HG03432 (cell line): Measurements from ENCODE around the gene STUB1.

Experiments used
- ATAC-seq: cut with Tn5 transposase; IDR thresholded peaks from one replicate; pipeline ENCODE4 v1.9.1; 2021; ENCODE audit warnings: mild to moderate bottlenecking, moderate library complexity; ENCODE audit not compliant: unreplicated experiment

STUB1 gene

DNA sequence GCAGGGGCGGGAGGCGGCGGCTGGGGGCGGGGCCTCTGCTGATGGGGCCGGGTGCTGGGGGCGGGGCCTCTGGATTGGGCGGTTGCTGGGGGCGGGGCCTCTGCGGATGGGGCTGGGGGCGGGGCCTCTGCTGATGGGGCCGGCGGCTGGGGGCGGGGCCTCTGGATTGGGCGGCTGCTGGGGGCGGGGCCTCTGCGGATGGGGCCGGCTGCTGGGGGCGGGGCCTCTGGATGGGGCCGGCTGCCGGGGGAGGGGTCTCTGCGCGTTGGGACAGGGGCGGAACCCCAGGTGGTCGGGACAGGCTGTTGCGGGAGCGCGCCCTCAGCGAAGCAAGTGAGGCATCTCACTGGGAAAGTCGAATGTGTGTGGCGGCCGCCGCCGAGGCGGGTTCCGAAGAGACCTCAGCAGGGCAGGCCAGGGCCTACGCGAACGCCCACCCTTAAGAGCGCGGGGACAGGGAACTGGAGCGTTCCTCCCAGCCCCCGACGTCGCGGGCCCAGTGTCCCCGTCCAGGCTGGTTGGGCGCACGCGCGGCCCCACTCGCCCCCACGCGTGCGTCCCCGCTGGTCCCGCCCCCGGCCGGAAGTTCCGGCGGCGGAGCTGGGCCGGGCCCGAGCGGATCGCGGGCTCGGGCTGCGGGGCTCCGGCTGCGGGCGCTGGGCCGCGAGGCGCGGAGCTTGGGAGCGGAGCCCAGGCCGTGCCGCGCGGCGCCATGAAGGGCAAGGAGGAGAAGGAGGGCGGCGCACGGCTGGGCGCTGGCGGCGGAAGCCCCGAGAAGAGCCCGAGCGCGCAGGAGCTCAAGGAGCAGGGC, at the start of gene STUB1:
Gene STUB1, plus strand, starts transcription at position 597 of the 811 bp plus-strand sequence. Its CDS starts 116 bp downstream, at position 713.
- peak; percentile 40 for ATAC-seq

DNA sequence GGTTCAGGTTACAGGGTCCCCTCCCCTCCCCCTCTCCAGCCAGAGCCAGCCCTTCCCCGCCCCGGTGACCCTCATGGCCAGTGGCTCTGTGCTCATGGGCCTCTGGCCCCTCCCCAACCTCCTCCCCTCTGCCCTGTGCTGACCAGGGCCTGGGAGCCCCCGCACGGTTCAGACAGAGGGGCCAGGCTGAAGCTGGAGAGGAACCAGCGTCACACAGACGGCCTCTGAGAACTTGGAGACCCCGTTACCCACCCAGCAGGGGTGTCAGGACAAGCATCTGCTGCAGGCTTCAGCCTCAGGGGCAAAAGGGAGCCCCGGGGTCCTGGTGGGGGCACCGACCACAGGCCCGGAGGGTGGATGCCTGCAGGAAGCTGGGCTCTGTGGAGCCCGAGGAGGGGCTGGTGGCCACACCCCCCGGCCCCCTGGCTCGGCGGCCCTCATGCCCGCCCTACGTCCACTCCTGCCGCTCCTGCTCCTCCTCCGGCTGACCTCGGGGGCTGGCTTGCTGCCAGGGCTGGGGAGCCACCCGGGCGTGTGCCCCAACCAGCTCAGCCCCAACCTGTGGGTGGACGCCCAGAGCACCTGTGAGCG, 49.3 kb upstream of the STUB1 start, which contains the start of gene WFIKKN1:
Gene WFIKKN1, plus strand, starts transcription at position 171 of the 591 bp plus-strand sequence. Its CDS starts 269 bp downstream, at position 440.
- no peak for ATAC-seq

- no peak for ATAC-seq
Measured at GRCh38 chr16:631808-632358, 48.3 kb upstream of the STUB1 start.

GRCh38 chr16:632486-633335, 47.5 kb upstream of the STUB1 start:
- ATAC-seq: no peak

DNA sequence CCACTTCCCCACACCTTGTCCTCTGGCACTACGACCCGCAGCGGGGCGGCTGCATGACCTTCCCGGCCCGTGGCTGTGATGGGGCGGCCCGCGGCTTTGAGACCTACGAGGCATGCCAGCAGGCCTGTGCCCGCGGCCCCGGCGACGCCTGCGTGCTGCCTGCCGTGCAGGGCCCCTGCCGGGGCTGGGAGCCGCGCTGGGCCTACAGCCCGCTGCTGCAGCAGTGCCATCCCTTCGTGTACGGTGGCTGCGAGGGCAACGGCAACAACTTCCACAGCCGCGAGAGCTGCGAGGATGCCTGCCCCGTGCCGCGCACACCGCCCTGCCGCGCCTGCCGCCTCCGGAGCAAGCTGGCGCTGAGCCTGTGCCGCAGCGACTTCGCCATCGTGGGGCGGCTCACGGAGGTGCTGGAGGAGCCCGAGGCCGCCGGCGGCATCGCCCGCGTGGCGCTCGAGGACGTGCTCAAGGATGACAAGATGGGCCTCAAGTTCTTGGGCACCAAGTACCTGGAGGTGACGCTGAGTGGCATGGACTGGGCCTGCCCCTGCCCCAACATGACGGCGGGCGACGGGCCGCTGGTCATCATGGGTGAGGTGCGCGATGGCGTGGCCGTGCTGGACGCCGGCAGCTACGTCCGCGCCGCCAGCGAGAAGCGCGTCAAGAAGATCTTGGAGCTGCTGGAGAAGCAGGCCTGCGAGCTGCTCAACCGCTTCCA, 46.7 kb upstream of the STUB1 start:
- ATAC-seq: no peak

DNA sequence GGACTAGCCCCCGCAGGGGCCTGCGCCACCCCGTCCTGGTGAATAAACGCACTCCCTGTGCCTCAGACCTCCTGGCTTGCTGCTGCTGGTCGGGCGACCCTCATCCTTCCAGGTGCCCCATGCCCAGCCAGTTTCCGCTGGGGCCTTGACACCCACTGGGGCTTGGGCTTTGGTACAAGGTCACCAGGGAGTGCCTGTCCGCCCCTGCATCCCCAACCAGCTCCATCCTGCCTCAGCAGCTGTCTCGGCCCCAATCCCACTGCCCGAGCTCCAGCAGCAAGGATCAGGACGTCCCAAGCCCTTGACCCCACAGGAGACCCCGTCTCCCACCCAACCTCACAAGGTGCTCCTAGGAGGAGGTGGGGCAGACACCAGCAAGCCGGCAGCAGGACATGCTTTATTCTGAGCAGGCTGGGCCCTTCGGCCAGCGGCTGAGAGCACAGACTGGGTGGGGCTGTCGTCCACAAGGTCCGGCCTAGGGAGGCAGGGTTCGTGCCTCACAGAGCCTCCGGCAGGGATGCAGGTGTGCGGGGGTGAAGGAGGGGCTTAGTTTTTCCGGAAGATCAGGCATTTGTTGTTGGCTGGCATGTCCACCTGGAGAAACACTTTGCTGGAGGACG, 46.0 kb upstream of the STUB1 start:
- ATAC-seq: no peak

DNA sequence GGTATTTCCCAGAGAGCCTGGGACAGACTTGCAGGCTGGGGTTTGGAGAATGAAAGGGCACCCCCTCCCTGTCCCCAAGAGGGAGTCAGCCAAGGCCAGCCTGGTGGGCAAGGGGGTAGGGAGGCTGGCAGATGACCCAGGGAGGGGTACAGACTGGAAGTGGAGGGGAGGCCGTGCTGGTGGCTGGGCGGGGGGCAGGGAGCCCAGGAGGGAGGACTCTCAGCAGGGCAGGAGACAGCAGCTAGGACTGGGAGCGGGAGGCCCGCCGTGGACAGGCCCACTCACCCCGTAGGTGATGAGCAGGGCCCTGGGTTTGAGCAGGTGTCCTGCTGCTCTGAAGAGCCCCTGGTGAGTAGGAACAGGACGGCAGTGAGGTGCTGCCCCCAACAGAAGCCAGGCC, 45.2 kb upstream of the STUB1 start:
- ATAC-seq: no peak

- peak; percentile 5 for ATAC-seq
Measured at GRCh38 chr16:635573-636205, 44.5 kb upstream of the STUB1 start.

GRCh38 chr16:636206-637080, 43.8 kb upstream of the STUB1 start, which contains the start of gene METTL26:
METTL26 (minus strand) TSS chr16:636305; CDS start chr16:636290, 15 bp downstream.
- peak; percentile 66 for ATAC-seq

DNA sequence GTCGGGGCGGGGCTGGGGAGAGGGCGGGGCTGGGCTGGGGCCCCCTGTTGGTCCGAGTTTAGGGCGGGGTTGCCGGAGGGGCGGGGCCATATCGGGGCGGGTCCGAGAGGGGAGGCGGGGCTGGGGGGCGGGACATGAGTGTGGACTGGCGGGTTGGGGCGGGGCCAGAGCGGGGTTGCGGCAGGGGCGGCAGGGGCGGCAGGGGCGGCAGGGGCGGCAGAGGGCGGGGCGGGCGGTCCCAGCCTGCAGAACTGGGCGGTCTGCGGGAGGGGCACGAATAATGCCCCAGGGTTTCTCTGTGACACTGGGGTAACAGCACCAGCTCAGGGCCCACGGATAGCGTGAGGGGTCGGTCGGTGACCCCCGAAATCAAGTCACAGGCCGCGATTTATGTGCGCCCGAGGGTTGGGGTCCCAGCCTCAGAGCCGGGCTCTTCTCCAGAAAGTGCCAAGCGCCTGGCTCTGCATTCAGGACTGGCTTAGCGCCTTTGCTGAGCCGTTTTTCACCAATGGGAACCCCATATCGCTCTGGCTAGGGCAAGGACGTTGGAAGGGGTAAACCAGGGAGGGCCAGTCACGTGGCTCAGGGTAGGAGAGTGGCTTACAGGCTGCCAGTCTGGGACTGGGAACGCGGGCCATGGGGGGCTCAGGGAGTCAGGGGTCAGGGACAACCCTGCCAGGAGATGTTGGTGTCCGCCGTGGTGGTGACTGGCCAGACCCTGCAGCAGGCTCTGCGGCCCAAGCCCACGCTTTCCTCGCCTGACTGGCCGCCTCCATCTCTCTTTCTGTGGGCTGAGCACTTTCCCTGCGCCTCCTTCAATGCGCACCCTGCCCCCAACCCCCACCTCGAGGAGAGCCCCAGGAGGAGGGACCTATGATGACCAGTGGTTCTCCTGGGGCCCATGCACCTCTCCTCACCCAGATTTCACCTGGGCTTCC, 42.9 kb upstream of the STUB1 start:
- ATAC-seq: no peak

GRCh38 chr16:638034-638543, 42.1 kb upstream of the STUB1 start:
- ATAC-seq: no peak

DNA sequence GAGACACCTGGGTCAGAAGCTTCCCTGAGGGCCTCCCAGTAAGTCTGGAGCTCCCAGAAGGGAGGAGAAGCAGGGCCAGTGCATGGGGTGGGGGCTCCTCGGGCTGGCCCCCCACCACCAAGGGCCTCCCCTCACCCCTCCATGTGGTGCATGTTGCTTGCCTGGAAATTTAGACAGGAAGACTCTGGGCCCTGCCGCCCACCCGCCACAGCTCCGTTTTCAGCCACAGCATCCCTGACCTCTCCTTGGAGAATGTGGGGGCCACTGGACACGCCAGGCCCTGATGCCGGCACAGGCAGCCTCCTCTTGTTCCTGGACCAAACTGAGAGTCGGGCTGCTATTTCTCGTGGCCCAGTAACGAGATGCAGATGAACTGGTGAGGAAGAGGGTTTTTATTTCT, 41.4 kb upstream of the STUB1 start:
- no peak for ATAC-seq

- ATAC-seq: no peak
Measured at GRCh38 chr16:640614-641013, 39.6 kb upstream of the STUB1 start.

DNA sequence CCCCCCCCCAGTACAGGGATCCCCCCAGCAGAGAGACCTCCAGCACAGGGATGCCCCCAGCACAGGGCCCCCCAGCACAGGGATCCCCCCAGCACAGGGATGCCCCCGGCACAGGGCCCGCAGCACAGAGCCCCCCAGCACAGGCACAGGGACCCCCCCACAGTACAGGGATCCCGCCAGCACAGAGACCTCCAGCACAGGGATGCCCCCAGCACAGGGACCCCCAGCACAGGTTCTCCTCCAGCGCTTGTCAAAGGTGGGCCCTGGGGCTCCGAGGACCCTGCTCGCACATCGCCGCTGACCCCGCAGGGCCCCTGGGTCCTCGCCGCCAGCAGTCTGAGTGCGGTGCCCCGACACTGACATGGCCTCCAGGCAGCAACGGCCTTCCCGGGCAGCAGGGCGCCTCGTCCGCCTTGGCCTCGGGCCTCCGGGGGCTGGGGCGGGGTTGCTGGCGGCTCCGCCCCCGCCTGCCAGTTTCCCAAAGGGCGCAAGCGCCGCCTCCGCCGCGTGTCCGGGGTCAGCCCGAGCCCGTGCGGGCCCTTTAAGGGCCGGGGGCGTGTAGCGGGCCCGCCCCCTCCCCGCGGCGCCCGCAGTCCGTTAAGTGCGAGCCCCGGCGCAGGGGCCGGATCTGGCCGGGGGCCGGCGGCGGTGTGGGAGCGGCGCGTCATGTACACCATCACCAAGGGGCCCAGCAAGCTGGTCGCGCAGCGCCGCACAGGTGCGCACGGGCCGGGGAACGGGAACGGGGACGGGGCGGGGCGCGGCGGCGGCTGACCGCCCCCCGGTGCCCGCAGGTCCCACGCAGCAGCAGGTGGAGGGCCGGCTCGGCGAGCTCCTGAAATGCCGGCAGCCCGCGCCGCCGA, 38.7 kb upstream of the STUB1 start, which contains the start of gene MCRIP2:
Gene MCRIP2, plus strand, starts transcription at position 503 of the 863 bp plus-strand sequence. Its CDS starts 164 bp downstream, at position 667.
- ATAC-seq: peak; percentile 50

DNA sequence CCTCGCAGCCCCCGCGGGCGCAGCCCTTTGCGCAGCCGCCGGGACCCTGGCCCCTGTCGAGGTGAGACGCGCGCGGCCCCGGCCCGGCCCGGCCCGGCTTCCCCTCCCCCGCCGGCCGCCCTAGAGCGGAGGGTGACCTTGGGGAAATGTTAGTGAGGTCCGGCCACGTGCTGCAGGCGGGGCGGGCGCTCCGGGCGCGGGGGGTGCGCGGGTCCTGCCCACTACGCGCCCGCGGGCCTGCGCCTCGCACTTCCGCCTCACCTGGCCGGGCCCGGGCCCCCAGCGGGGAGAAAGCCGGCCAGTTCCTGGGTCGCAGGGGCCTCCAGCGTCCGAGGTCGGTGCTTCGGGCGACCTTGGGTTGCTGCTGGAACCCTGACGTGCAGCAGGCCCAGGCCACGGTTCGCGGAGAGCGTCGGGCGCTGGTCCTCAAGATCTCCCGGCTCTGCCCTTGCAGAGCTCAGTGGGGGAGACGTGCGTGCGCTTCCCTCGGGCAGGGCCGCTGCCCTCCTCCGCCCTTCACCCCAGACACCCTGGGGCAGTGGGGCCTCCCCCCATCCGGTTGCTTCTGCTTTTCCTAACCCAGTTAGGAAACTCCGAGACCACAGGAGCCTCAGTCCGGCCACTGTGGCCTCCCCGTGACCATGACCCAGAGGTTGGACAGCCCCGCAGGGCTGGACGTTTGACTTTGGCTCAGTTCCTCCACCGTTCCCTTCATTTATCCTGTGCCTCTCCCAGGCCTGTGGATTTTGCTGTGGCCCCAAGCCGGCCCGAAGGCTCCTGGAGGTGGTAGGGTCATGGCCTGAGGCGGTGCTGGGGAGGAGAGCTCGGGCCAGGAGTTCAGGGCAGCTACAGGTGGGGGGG, 37.8 kb upstream of the STUB1 start:
- peak; percentile 43 for ATAC-seq
